H9 (cell line): ENCODE results near the gene ZNF526. TPM values are rescaled to one million over a fixed set of nuclear protein-coding genes. Genes with fewer than 3 reads are reported as not detected.
A peak's percentile ranks its signal among the peaks of the same experiment; 100 is the strongest.

Experiments used
- DNase-seq: peaks from one replicate; pipeline ENCODE4 v3.0.0-alpha.2; 2017
- H2AFZ ChIP-seq: one replicate; pipeline ENCODE4 v1.6.1; 2013; ENCODE audit warnings: mild to moderate bottlenecking, low read length, control low read depth, moderate library complexity
- H2AK5ac ChIP-seq: 2 replicates; pipeline ENCODE4 v1.6.1; 2013; ENCODE audit warnings: low read length, control low read depth, mixed read lengths; ENCODE audit not compliant: insufficient read length
- H2BK120ac ChIP-seq: one replicate; pipeline ENCODE4 v1.6.1; 2013; ENCODE audit warnings: low read depth, mild to moderate bottlenecking, low read length, control low read depth, inconsistent platforms; ENCODE audit not compliant: poor library complexity, severe bottlenecking
- H2BK12ac ChIP-seq: 2 replicates; pipeline ENCODE4 v1.6.1; 2013; ENCODE audit warnings: low read length, control low read depth, mixed read lengths, low read depth; ENCODE audit not compliant: insufficient read length
- H2BK15ac ChIP-seq: 2 replicates; pipeline ENCODE4 v1.6.1; 2013; ENCODE audit warnings: low read depth, low read length, control low read depth
- H2BK20ac ChIP-seq: one replicate; pipeline ENCODE4 v1.6.1; 2013; ENCODE audit warnings: low read depth, mild to moderate bottlenecking, low read length, control low read depth, inconsistent platforms; ENCODE audit not compliant: poor library complexity, severe bottlenecking
- H2BK5ac ChIP-seq: 2 replicates; pipeline ENCODE4 v1.6.1; 2013; ENCODE audit warnings: low read length, control low read depth, mixed read lengths; ENCODE audit not compliant: insufficient read length
- H3K14ac ChIP-seq: 2 replicates; pipeline ENCODE4 v1.6.1; 2013; ENCODE audit warnings: low read length, control low read depth; ENCODE audit not compliant: insufficient read depth
- H3K18ac ChIP-seq: 2 replicates; pipeline ENCODE4 v1.6.1; 2013; ENCODE audit warnings: low read depth, mild to moderate bottlenecking, mixed read lengths, low read length, control low read depth; ENCODE audit not compliant: insufficient read length
- H3K23ac ChIP-seq: 2 replicates; pipeline ENCODE4 v1.6.1; 2013; ENCODE audit warnings: low read length, control low read depth, mixed read lengths, low read depth; ENCODE audit not compliant: insufficient read length
- H3K23me2 ChIP-seq: 2 replicates; pipeline ENCODE4 v1.6.1; 2013; ENCODE audit warnings: low read depth, mild to moderate bottlenecking, mixed read lengths, low read length, control low read depth; ENCODE audit not compliant: insufficient read length, poor library complexity, severe bottlenecking
- H3K27ac ChIP-seq: 2 replicates; pipeline ENCODE4 v1.5.1; 2013; ENCODE audit warnings: low read length, control low read depth, mixed read lengths, low read depth; ENCODE audit not compliant: insufficient read length
- H3K27me3 ChIP-seq: 2 replicates; pipeline ENCODE4 v1.6.1; 2013; ENCODE audit warnings: low read length, control low read depth, inconsistent platforms; ENCODE audit not compliant: insufficient read depth
- H3K4ac ChIP-seq: 2 replicates; pipeline ENCODE4 v1.6.1; 2013; ENCODE audit warnings: low read depth, mild to moderate bottlenecking, control low read depth, inconsistent platforms, low read length, moderate library complexity
- H3K4me1 ChIP-seq: 2 replicates; pipeline ENCODE4 v1.6.1; 2013; ENCODE audit warnings: low read length, control low read depth, inconsistent platforms; ENCODE audit not compliant: insufficient read depth
- H3K4me2 ChIP-seq: 2 replicates; pipeline ENCODE4 v1.6.1; 2013; ENCODE audit warnings: low read length, control low read depth, mixed read lengths; ENCODE audit not compliant: insufficient read length, insufficient read depth
- H3K56ac ChIP-seq: 2 replicates; pipeline ENCODE4 v1.6.1; 2013; ENCODE audit warnings: low read depth, mild to moderate bottlenecking, mixed read lengths, low read length, control low read depth; ENCODE audit not compliant: insufficient read length
- H3K79me1 ChIP-seq: 2 replicates; pipeline ENCODE4 v1.6.1; 2013; ENCODE audit warnings: low read depth, mild to moderate bottlenecking, moderate library complexity, low read length, control low read depth, inconsistent platforms; ENCODE audit not compliant: insufficient read depth, poor library complexity, severe bottlenecking
- H3K79me2 ChIP-seq: 2 replicates; pipeline ENCODE4 v1.6.1; 2013; ENCODE audit warnings: low read length, control low read depth, inconsistent platforms; ENCODE audit not compliant: insufficient read depth
- H3K9ac ChIP-seq: 2 replicates; pipeline ENCODE4 v1.6.1; 2013; ENCODE audit warnings: low read length, control low read depth, mixed read lengths; ENCODE audit not compliant: insufficient read length; ENCODE audit errors: extremely low read depth
- H3K9me3 ChIP-seq: one replicate; pipeline ENCODE4 v1.6.1; 2013; ENCODE audit warnings: low read depth, low read length, inconsistent platforms; ENCODE audit not compliant: control insufficient read depth
- H3T11ph ChIP-seq: one replicate; pipeline ENCODE4 v1.6.1; 2013; ENCODE audit warnings: mild to moderate bottlenecking, low read length, control low read depth, inconsistent platforms
- H4K20me1 ChIP-seq: one replicate; pipeline ENCODE4 v1.6.1; 2013; ENCODE audit not compliant: control insufficient read depth, insufficient read length, insufficient read depth
- H4K5ac ChIP-seq: 2 replicates; pipeline ENCODE4 v1.6.1; 2013; ENCODE audit warnings: low read depth, mild to moderate bottlenecking, mixed read lengths, low read length, control low read depth; ENCODE audit not compliant: insufficient read length
- H4K8ac ChIP-seq: replicated peaks from 2 replicates; pipeline ENCODE4 v1.6.1; 2013; ENCODE audit warnings: low read length, control low read depth, mixed read lengths, low read depth; ENCODE audit not compliant: insufficient read length
- H4K91ac ChIP-seq: 2 replicates; pipeline ENCODE4 v1.6.1; 2013; ENCODE audit warnings: low read depth, mild to moderate bottlenecking, moderate library complexity, mixed read lengths, low read length, control low read depth; ENCODE audit not compliant: insufficient read length
- H3K27ac Mint-ChIP-seq, 3 experiments: 2 replicates in 2 of 3; 3 replicates in 1 of 3; pipeline ENCODE4 v1.8.0; 2020 to 2021; ENCODE audit warnings: mixed read lengths in 3 of 3, mild to moderate bottlenecking in 1 of 3, moderate library complexity in 1 of 3
- H3K27me3 Mint-ChIP-seq: 2 replicates; pipeline ENCODE4 v1.8.0; 2021; ENCODE audit warnings: low read depth, mild to moderate bottlenecking, moderate library complexity, mixed read lengths
- H3K36me3 Mint-ChIP-seq, 3 experiments: 2 replicates in 2 of 3; 3 replicates in 1 of 3; pipeline ENCODE4 v1.8.0; 2020 to 2021; ENCODE audit warnings: low read depth in 3 of 3, mixed read lengths in 3 of 3; ENCODE audit not compliant: insufficient read depth in 1 of 3
- H3K4me1 Mint-ChIP-seq, 2 experiments: 2 replicates each; pipeline ENCODE4 v1.8.0; 2020; ENCODE audit warnings: mixed read lengths in 2 of 2
- H3K4me3 Mint-ChIP-seq, 2 experiments: 2 replicates in 1 of 2; 3 replicates in 1 of 2; pipeline ENCODE4 v1.8.0; 2020 to 2021; ENCODE audit warnings: mild to moderate bottlenecking in 2 of 2, mixed read lengths in 2 of 2, moderate library complexity in 1 of 2
- H3K9me3 Mint-ChIP-seq, 2 experiments: 2 replicates in 1 of 2; 3 replicates in 1 of 2; pipeline ENCODE4 v1.8.0; 2020; ENCODE audit warnings: mild to moderate bottlenecking in 2 of 2, mixed read lengths in 2 of 2, moderate library complexity in 1 of 2
- WGBS: extraction: QIAGEN DNeasy Blood & Tissue Kit; methylation state at CpG from one replicate; pipeline ENCODE4 v1.1.7; 2013; ENCODE audit warnings: missing lambda C conversion rate, low lambda C conversion rate, mixed read lengths; ENCODE audit not compliant: insufficient read length; ENCODE audit errors: extremely low coverage; 5-methylcytosine and 5-hydroxymethylcytosine counted together
- total RNA-seq: library from RNA; stranded (reverse); gene quantifications from 2 replicates; pipeline ENCODE4 v1.2.1, GENCODE V29; 2021
- TF ChIP-seq, protein P1 (sequence below): fragments of 200-600 bp; sonication (generic); conservative IDR thresholded peaks from 3 replicates; pipeline ENCODE4 v1.8.0; 2021; ENCODE audit warnings: antibody characterized with exemption, mild to moderate bottlenecking

The ZNF526 gene
- total RNA-seq, 1 experiment from 2014 or later, result 20.5 TPM

DNA sequence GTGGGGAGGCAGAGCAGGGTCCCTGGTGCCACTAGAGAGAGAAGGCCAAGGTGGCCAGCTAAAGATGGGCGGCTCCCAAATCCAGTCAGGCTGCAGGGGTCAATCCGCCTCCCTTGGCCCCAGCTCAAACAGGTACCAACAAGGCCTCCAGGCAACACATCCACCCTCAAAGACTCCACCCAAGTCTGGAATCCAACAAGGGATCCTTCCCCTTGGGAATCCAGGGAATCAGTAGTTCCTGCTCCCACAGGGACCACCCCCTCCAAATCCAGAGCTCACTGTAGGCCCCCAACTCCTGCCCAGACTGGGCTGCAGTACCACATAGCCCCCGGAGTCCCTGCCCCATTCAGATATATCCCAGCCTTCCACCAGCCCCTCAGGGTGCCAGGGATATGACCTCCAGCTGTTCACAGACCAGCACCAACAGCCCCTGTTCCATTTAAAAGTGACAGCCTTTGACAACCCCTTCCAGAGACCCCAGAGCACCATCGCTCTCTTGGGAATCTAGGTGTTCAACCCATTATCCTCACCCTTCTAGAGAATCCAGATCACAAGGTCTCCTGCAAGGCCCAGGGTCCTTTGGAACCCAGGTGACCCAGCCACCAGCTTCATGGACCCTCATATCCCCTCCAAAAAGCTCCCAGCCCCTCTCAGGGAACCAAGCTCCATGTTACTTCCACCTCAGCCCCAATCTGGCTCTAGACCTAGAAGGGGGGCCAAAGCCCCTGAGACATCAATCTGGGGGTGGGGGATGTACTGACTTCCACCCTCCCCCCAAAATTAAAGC, 31.7 kb downstream of the ZNF526 start:
- WGBS, result no CpG with 5 or more reads among the region's 4 CpGs
- Mint-ChIP-seq H3K4me1 (peaks cover 25 to 40% of the 10 kb centered on the region in 2 experiments), H3K27ac (peak overlapping the region; percentile 81 to 88 (median 86); a peak in 6 of 7 replicates), H3K9me3 (no peaks in the 10 kb centered on the region), H3K4me3 (peak overlapping the region; percentile 87 to 92), H3K27me3 (peaks cover 8% of the 10 kb centered on the region), H3K36me3 (peaks cover 5 to 27% (median 18%) of the 10 kb centered on the region in 3 experiments; a peak in 6 of 7 replicates)
- H2AK5ac ChIP-seq, result no peak overlapping the region
- H2BK120ac ChIP-seq, result no peak overlapping the region
- H4K20me1 ChIP-seq, result no peaks in the 10 kb centered on the region
- H3K4me2 ChIP-seq, result no peak overlapping the region
- no peak for DNase-seq
- H3K4me1 ChIP-seq, result peaks cover 6% of the 10 kb centered on the region; the same call in 1 of the 2 replicates
- H3K4ac ChIP-seq, result no peak overlapping the region
- H3K27me3 ChIP-seq, result no peaks in the 10 kb centered on the region
- no peaks in the 10 kb centered on the region for H3K79me1 ChIP-seq
- TF ChIP-seq, protein P1, sequence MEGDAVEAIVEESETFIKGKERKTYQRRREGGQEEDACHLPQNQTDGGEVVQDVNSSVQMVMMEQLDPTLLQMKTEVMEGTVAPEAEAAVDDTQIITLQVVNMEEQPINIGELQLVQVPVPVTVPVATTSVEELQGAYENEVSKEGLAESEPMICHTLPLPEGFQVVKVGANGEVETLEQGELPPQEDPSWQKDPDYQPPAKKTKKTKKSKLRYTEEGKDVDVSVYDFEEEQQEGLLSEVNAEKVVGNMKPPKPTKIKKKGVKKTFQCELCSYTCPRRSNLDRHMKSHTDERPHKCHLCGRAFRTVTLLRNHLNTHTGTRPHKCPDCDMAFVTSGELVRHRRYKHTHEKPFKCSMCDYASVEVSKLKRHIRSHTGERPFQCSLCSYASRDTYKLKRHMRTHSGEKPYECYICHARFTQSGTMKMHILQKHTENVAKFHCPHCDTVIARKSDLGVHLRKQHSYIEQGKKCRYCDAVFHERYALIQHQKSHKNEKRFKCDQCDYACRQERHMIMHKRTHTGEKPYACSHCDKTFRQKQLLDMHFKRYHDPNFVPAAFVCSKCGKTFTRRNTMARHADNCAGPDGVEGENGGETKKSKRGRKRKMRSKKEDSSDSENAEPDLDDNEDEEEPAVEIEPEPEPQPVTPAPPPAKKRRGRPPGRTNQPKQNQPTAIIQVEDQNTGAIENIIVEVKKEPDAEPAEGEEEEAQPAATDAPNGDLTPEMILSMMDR, result no peak
- H3K23ac ChIP-seq, result no peak overlapping the region
- no peak overlapping the region for H3K18ac ChIP-seq
- no peak overlapping the region for H4K91ac ChIP-seq
- H3K56ac ChIP-seq, result no peak overlapping the region
- no peak overlapping the region for H4K5ac ChIP-seq
- H3K9ac ChIP-seq, result no peak overlapping the region
- H3K23me2 ChIP-seq, result peaks cover 14% of the 10 kb centered on the region
- H2BK12ac ChIP-seq, result no peak overlapping the region
- no peak overlapping the region for H3K27ac ChIP-seq
- H2AFZ ChIP-seq, result no peak overlapping the region
- H3K9me3 ChIP-seq, result no peaks in the 10 kb centered on the region
- H2BK20ac ChIP-seq, result no peak overlapping the region
- no peak overlapping the region for H3T11ph ChIP-seq
- H3K14ac ChIP-seq, result no peak overlapping the region
- H2BK5ac ChIP-seq, result no peak overlapping the region
- H3K79me2 ChIP-seq, result peaks cover 5% of the 10 kb centered on the region; the same call in 1 of the 2 replicates
- H4K8ac ChIP-seq, result no peak overlapping the region
- H2BK15ac ChIP-seq, result no peak overlapping the region
